Suprapubic skin (tissue), 4 donors: Measurements from ENCODE around the gene BRD3OS. TPM values are rescaled to one million over a fixed set of nuclear protein-coding genes. Genes with fewer than 3 reads are reported as not detected.

ENCODE experiments used
- DNase-seq, 2 donors: peaks; one replicate each; pipeline ENCODE4 v3.0.0-alpha.2; 2019; ENCODE audit warnings: low spot score in 2 of 2
- H3K27ac ChIP-seq: fragments of 200-600 bp; sonication (generic); one replicate; pipeline ENCODE4 v1.5.1; 2019
- H3K27me3 ChIP-seq: fragments of 200-600 bp; sonication (generic); one replicate; pipeline ENCODE4 v1.5.1; 2019
- H3K36me3 ChIP-seq: fragments of 200-600 bp; sonication (generic); one replicate; pipeline ENCODE4 v1.5.1; 2019
- H3K4me1 ChIP-seq: fragments of 200-600 bp; sonication (generic); one replicate; pipeline ENCODE4 v1.5.1; 2019
- H3K4me3 ChIP-seq: fragments of 200-600 bp; sonication (generic); one replicate; pipeline ENCODE4 v1.5.1; 2019; ENCODE audit warnings: mild to moderate bottlenecking
- H3K9me3 ChIP-seq: fragments of 200-600 bp; sonication (generic); one replicate; pipeline ENCODE4 v1.5.1; 2019
- EP300 ChIP-seq: sonication (generic); formaldehyde crosslinking; IDR thresholded peaks from one replicate; pipeline ENCODE4 v1.6.1; 2017; ENCODE audit warnings: antibody characterized with exemption
- POLR2A ChIP-seq, 2 donors: fragments of 450-650 bp; IDR thresholded peaks; one replicate each; pipeline ENCODE4 v1.6.1; 2017; ENCODE audit warnings: antibody characterized with exemption in 2 of 2, mild to moderate bottlenecking in 2 of 2, moderate library complexity in 2 of 2
- POLR2AphosphoS5 ChIP-seq, 3 donors: sonication (generic); formaldehyde crosslinking; IDR thresholded peaks; one replicate each; pipeline ENCODE4 v1.6.1; 2017; ENCODE audit warnings: antibody characterized with exemption in 3 of 3
- WGBS: methylation state at CpG from one replicate; pipeline ENCODE4 v1.1.5; 2018; 5-methylcytosine and 5-hydroxymethylcytosine counted together
- total RNA-seq, 4 donors: library from RNA; depleted of rRNA; stranded (reverse); fragments of >200 nt; gene quantifications; one replicate each; pipeline ENCODE4 v1.1.0, GENCODE V29; 2016
- TF ChIP-seq, protein P1 (sequence below), 2 donors: fragments of 200-600 bp in 1 of 2; fragments of 450-650 bp in 1 of 2; sonication (generic) in 1 of 2; IDR thresholded peaks; one replicate each; pipeline ENCODE4 v1.5.1; 2016 to 2019; ENCODE audit warnings: antibody characterized with exemption in 2 of 2, mild to moderate bottlenecking in 1 of 2, moderate library complexity in 1 of 2

The BRD3OS gene
- total RNA-seq, 4 donors from 2014 or later: 6.2 to 10.4 (median 9.5) TPM

GRCh38 chr9:134004131-134004873 is 21.0 kb upstream of the BRD3OS start:
- Histone ChIP-seq H3K4me1 (no peaks in the 10 kb centered on the region), H3K27ac (no peak overlapping the region), H3K27me3 (peaks cover 10% of the 10 kb centered on the region), H3K4me3 (no peak overlapping the region), H3K9me3 (no peaks in the 10 kb centered on the region), H3K36me3 (no peaks in the 10 kb centered on the region)
- TF ChIP-seq POLR2AphosphoS5 (IDR thresholded peaks at IDR 0.05): no peak
- no peak for TF ChIP-seq POLR2A (IDR thresholded peaks at IDR 0.05)
- no peak for TF ChIP-seq EP300
- TF ChIP-seq, protein P1, sequence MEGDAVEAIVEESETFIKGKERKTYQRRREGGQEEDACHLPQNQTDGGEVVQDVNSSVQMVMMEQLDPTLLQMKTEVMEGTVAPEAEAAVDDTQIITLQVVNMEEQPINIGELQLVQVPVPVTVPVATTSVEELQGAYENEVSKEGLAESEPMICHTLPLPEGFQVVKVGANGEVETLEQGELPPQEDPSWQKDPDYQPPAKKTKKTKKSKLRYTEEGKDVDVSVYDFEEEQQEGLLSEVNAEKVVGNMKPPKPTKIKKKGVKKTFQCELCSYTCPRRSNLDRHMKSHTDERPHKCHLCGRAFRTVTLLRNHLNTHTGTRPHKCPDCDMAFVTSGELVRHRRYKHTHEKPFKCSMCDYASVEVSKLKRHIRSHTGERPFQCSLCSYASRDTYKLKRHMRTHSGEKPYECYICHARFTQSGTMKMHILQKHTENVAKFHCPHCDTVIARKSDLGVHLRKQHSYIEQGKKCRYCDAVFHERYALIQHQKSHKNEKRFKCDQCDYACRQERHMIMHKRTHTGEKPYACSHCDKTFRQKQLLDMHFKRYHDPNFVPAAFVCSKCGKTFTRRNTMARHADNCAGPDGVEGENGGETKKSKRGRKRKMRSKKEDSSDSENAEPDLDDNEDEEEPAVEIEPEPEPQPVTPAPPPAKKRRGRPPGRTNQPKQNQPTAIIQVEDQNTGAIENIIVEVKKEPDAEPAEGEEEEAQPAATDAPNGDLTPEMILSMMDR (IDR thresholded peaks at IDR 0.05): no peak
- no peak for DNase-seq
- 70% methylated on average over 19 of the region's 20 CpGs for whole genome bisulfite sequencing

- WGBS: 89% methylated on average over 9 of the region's 14 CpGs
- no peak for TF ChIP-seq POLR2A (IDR thresholded peaks at IDR 0.05)
- TF ChIP-seq, protein P1 (IDR thresholded peaks at IDR 0.05): no peak
- Histone ChIP-seq H3K27me3 (peaks cover 10% of the 10 kb centered on the region), H3K36me3 (no peaks in the 10 kb centered on the region), H3K4me1 (no peaks in the 10 kb centered on the region), H3K27ac (no peak overlapping the region), H3K4me3 (no peak overlapping the region), H3K9me3 (no peaks in the 10 kb centered on the region)
- no peak for DNase-seq
Measured at GRCh38 chr9:134004881-134005280, 20.4 kb upstream of the BRD3OS start.

GRCh38 chr9:134005381-134005780 is 19.9 kb upstream of the BRD3OS start:
- Histone ChIP-seq H3K27me3 (peaks cover 10% of the 10 kb centered on the region), H3K9me3 (no peaks in the 10 kb centered on the region), H3K27ac (no peak overlapping the region), H3K4me1 (no peaks in the 10 kb centered on the region), H3K4me3 (no peak overlapping the region), H3K36me3 (no peaks in the 10 kb centered on the region)
- WGBS: 82% methylated on average over 8 of the region's 8 CpGs
- no peak for DNase-seq
- TF ChIP-seq POLR2AphosphoS5 (IDR thresholded peaks at IDR 0.05): no peak
- TF ChIP-seq, protein P1 (IDR thresholded peaks at IDR 0.05): no peak

- TF ChIP-seq EP300 (no peak), POLR2A (IDR thresholded peaks at IDR 0.05) (no peak), POLR2AphosphoS5 (IDR thresholded peaks at IDR 0.05) (no peak)
- TF ChIP-seq, protein P1 (IDR thresholded peaks at IDR 0.05): no peak
- H3K27ac ChIP-seq: no peak overlapping the region
- H3K27me3 ChIP-seq: peaks cover 10% of the 10 kb centered on the region
- DNase-seq: no peak
- no peak overlapping the region for H3K4me3 ChIP-seq
- WGBS: 51% methylated on average over 6 of the region's 6 CpGs
- no peaks in the 10 kb centered on the region for H3K4me1 ChIP-seq
- no peaks in the 10 kb centered on the region for H3K36me3 ChIP-seq
- H3K9me3 ChIP-seq: no peaks in the 10 kb centered on the region
Measured at GRCh38 chr9:134007150-134007549, 18.1 kb upstream of the BRD3OS start.

GRCh38 chr9:134007571-134007970 is 17.7 kb upstream of the BRD3OS start:
- 78% methylated on average over 9 of the region's 9 CpGs for WGBS
- no peaks in the 10 kb centered on the region for H3K4me1 ChIP-seq
- peaks cover 10% of the 10 kb centered on the region for H3K27me3 ChIP-seq
- no peaks in the 10 kb centered on the region for H3K36me3 ChIP-seq
- no peak overlapping the region for H3K4me3 ChIP-seq
- no peak for DNase-seq
- TF ChIP-seq POLR2AphosphoS5 (IDR thresholded peaks at IDR 0.05) (no peak), EP300 (no peak), POLR2A (IDR thresholded peaks at IDR 0.05) (no peak)
- TF ChIP-seq, protein P1 (IDR thresholded peaks at IDR 0.05): no peak
- no peaks in the 10 kb centered on the region for H3K9me3 ChIP-seq
- no peak overlapping the region for H3K27ac ChIP-seq
